ELF-1 (cell line): ENCODE data around the gene ATP6V0D1.
A peak's percentile ranks its signal among the peaks of the same experiment; 100 is the strongest.
"Not testable (repeated sequence)": the region's sequence is repeated elsewhere in the genome, so short reads cannot be mapped to it uniquely, and the experiment has no call there.

Source experiments
- DNase-seq: peaks from one replicate; pipeline ENCODE4 v3.0.0-alpha.2; 2016; ENCODE audit warnings: low read depth, low spot score

The ATP6V0D1 gene

DNA sequence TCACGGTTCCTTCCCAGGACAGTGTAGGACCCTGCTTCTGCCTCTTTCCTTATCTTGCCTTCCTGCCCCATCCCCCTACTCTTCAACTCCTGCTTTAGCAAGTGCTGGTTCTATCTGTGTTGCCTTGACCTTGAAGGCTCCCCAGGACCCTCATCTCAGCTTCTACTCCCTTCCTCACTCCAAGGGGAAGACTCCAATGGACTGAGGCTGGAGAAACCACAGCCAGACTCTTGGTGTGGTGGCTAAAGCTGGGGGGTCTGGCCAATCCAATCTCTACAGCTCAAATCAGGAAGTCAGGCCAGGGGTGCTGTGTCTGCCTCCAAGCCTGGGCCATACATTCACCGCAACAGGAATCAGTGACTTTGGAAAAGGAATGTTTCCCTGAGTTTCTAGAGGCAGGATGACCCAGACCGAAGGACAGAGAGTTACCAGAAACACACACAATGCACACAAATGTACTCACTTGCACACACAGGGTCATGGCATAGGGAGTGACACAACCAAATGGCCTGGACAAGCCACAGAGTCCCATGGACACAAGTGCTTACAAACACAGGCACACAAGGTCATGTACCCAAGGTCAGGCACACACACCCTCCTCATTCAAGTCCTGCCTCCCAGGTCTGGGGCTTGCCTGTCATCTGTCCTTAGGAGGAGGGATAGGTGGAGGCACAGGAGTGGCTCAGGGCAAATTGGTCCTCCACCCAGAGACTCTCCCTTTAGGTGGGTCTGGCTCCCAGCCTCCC, 51.7 kb downstream of the ATP6V0D1 start:
- no peak for DNase-seq

DNA sequence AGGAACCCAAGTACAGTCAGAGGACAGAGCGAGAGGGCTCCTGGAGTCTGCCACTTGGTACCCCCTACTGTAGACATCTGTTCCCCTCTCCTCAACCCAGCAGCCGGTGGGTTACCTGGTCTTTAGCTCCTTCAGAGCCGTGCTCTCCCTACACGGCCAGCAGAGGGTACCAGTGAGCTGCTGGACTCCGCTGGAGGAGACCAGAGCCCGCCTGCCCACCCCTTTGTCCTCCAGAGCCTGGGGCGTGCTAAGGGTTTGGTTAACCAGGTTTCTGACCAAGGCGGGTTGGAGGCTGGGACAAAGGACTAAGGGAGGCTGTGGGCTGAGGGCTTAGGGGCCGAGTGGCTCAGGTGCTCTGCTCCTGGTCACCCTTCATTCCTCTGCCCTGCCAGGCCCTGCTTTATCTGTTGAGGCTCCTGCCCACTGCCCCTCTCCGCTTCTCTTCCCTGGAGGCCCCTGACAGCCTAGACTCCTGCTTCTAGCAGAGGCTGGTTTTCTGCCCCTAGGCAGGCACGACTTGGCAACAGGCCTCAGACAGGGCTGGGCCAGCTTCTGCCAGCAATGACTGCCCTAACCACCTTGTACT, 52.7 kb downstream of the ATP6V0D1 start:
- DNase-seq = peak; percentile 92

DNA sequence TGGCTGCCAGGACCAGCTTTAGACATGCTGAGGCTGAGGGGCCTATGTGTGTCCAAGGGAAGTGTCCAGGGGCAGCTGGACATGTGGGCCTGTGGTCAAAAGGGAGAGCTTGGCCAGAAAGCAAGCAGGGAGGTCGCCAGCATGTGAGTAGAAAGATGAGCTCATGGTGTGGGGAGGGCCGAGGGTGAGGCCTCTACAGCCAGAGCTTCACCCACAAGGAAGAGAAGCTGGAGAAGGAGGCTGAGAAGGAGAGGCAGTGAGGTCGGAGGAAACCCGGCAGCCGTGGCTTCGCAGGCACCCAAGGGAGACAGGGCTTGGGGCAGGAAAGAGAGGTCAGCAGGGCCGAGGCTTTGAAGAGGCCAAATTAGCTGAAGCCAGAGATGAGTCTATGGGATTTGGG, 54.0 kb downstream of the ATP6V0D1 start:
- no peak for DNase-seq

DNA sequence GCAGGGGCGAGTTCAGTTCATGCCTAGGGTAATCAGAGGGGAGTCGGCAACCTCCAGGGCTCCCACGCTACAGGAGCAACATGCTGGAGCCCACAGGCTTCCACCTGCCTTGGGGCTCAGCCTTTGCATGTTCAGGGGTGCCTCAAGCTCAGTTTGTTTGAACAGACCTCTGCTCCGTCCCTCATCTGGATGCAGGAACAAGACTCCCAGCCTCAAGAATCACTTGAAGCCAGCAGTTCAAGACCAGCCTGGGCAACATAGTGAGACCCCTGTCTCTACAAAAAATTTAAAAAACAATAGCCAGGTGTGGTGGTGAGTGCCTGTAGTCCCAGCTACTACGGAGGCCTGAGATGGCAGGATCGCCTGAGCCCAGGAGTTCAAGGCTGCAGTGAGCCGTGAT, 54.9 kb downstream of the ATP6V0D1 start:
- DNase-seq = no peak

DNA sequence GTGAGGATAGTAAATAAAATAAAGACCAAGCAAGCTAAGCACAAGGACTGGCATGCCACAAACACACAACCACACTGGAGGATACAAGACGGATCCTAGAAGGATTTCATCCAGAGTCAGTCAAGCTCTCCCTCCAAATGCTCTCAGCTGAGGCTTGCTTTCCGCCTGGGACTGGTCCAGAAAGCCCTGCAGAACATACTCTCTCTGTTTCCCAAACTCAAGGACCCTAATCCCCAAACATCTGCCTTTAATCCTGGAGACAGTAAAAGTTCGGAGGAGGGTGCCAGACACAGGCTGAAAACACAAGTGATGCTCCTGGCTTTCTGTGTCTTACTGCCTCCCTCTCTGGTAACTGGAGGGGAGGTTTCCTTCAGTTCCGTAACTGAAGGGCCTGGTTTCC, 55.4 kb downstream of the ATP6V0D1 start:
- DNase-seq = peak; percentile 23

DNA sequence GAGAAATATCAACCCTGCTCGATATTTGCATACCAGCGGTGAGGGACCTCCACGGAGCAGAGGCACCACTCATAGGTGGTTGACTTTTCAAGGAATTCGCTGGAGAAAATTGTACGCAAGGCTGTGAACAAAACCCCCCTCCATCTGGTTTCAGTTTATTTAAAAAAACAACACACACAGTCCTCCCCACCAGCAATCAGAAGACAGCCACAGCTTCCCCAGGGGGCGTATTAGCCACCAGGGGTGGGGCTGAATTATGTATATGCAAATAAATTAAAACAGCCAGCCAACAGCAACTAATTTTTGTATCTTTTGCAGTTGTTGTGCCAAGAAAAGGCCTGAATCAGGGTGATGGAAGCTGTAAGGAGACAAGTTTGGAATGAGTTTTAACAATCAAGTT, 55.9 kb downstream of the ATP6V0D1 start:
- no peak for DNase-seq

DNA sequence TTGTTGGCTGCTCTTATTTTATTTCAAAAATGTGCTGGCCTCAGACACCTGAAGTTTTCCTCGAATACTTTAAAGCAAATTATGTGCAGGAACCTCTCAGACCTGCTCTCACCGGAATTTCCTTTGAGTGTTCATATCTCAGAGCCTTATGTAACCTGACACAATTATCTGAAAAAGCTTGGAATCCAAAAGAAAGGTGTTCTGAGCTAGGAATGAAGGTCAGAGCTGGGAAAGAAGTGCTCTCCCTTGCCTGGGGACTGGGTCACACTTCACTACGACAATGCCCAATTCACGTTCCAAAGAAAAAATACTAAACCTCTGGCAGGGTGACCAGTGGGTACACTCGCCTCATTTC, 56.7 kb downstream of the ATP6V0D1 start:
- no peak for DNase-seq

DNA sequence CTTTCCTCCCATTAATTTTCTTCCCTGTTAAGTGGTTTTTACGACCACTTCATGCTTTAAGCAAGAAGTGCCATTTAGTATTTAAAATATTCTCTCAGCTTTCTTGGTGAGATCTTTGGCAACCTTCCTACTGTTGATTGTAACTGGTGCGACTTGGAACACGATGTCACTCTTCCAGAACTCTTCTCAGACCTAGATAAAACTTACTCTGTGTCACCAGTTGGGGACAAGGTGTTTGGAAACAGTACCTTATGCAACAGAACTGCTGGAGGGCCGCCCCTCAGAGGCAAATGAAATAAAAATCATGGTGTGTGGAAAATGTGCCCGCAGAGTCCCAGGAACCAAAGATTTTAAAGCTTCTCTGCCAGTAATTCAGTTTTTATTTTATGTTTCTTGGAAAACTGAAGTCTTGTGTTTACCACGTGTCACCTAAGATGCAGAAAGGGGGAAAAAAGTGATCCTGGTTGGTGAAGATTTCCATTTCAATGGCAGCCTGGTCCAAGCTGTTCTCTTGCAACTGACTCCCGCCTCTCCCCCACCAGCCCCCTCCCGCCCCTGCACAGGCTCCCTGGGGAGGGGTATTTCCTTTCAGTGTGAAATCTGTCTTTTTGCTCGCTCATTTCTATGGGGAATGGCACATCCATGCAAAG, 57.2 kb downstream of the ATP6V0D1 start:
- DNase-seq = peak; percentile 27

DNA sequence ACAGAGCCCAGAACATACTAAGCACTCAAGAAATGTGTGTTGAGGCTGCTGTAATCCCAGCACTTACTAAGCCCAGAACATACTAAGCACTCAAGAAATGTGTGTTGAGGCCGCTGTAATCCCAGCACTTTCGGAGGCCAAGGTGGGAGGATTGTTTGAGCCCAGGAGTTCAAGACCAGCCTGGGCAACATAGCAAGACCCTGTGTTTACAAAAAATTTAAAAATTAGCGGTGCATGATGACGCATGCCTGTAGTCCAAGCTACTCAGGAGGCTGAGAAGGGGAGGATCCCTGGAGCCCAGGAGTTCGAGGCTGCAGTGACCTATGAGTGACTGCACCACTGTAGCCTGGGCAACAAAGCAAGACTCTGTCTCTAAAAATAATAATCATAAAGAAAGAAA, 57.9 kb downstream of the ATP6V0D1 start:
- no peak for DNase-seq

DNA sequence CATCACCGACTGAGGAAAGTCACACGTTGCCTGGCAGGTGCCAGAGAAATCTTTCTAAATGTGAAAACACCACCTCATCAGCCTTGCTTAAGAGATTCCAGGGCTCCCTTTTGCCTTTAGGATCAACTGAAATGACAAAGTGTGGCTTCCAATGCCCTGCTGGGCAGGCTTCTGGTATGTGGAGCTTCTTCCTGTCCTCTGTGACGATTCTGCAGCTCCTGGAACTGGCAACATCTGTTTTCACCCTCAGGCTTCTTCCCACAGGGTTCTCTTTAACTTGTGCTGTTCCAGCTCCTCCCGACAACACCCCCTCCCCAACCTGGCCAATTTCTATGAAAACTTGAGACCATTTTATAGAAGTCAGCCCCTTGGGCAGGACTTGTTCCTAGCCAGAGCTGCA, 59.9 kb downstream of the ATP6V0D1 start:
- DNase-seq = peak; percentile 75

DNA sequence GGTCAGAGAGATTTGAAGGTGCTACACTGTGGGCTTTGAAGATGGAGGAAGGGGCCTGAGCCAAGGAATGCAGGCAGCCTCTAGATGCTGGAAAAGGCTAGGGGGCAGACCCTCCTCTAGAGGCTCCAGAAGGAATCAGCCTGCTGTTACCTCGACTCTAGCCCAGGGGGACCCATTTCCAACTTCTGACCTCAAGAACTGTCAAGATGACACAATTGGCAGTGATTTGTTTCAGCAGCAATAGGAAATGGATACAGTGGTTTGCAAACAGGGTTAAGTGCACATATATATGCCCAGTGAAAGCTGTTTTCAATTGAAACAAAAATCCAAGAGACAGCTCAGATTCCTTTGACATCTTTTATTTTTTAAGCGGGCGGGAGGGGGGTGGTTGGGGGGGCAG, 61.0 kb downstream of the ATP6V0D1 start:
- DNase-seq = peak; percentile 44

DNA sequence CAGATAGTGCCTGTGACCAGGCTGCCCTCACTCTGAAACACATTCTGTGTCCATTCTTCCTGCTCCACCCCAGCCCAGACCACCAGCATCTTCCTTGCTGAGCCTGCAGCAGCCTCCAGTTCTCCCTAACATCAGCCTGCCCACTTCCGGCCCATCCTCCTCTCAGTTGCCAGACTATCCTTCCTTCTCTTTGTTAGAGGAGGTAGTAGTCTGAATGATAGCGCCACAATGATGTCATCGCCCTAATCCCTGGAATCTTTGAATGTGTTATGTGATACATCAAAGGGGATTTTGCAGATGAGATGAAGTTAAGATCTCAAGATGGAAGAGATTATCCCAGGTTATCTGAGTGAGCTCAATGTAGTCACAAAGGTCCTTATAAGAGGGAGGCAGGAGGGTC, 61.5 kb downstream of the ATP6V0D1 start:
- DNase-seq = peak; percentile 31

DNA sequence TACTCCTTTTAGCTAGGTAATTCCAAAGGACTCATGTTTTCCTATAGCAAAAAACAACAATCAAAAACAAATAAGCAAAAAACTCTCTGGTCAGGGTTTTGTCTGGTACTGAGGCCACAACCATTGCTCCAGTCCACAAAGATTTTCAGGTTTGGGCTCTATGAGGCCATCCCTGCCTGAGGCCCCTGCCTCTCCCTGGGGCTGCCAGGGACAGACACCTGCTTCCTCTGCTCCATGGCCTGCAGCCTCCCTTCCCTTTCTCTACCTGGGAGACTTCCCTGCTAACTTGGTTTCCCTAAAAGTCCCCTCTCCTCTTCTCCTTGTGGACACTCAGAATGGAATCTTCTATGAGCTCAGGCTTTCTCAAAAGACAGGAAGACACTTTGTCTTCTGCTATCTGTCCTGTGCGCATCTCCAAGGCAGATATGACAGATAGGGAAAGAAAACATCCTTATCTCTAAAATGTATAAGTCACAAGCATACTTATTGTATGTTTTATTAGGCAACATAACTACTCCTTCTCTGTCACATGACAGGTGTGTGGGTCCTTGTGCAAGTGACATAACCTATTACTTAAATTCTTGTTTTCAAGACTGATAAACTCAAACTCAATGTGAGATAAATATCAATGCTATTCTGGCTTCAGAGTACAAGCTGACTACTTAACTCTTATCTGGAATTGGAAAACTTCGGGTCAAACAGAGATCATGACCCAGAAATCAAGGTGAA, 63.5 kb downstream of the ATP6V0D1 start:
- DNase-seq = no peak

DNA sequence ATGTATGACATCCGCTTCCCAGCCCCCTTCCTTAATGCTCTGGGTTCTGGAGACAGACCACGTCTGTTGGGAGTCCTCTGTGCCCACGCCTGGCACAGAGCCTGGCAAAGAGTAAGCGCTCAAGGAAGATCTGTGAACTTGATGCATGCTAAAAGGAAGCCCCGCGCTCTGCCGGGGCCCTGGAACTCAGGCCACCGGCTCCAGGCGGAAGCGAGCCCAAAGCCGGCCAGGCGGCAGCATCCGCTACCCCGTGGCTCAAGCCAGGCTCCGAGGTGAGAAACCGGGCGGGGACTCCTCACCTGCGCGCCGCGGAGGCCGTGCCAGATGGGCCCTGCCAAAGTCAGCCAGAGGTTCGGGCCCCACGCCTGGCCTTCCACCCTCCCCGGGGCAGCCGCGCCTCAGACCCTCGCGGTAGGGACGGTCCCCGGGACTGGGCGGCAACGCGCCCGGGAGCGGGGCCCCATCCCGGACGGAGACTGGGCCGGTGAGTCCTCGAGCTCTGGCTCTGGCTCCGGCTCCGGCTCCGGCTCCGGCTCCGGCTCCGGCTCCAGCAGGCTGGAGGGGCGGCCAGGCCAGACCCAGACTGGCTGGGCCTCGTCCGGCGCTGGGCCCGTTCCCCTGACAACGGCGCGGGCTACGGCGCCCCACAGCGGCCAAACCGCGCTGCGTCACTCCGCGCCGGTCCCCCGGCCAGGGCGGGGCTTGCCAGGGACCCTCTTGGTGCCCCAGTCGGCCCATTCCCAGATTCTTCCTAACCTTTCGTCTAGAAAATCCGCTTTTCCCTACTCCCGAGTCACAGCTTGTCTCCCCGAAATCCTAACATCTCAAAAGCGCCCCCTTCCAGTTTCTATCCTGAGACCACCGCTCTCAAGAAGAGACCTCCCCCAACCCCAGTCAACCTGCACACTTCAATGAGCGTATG, 64.8 kb downstream of the ATP6V0D1 start, which contains the start of gene ZDHHC1:
ZDHHC1 (minus strand) TSS at position 606 of the 922 bp plus-strand sequence. CDS start 8,702 bp downstream, outside the sequence.
- peak; percentile 82 for DNase-seq

DNA sequence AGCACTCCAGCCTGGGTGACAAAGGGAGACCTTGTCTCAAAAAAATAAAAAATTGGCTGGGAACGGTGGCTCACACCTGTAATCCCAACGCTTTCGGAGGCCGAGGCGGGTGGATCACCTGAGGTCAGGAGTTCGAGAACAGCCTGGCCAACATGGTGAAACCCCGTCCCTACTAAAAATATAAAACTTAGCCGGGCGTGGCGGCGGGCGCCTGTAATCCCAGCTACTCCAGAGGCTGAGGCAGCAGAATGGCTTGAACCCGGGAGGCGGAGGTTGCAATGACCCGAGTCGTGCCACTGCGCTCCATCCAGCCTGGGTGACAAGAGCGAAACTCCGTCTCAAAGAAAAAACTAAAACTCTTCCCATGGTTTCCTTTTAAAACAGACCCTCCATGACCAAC, 65.5 kb downstream of the ATP6V0D1 start:
- not testable (repeated sequence) for DNase-seq

DNA sequence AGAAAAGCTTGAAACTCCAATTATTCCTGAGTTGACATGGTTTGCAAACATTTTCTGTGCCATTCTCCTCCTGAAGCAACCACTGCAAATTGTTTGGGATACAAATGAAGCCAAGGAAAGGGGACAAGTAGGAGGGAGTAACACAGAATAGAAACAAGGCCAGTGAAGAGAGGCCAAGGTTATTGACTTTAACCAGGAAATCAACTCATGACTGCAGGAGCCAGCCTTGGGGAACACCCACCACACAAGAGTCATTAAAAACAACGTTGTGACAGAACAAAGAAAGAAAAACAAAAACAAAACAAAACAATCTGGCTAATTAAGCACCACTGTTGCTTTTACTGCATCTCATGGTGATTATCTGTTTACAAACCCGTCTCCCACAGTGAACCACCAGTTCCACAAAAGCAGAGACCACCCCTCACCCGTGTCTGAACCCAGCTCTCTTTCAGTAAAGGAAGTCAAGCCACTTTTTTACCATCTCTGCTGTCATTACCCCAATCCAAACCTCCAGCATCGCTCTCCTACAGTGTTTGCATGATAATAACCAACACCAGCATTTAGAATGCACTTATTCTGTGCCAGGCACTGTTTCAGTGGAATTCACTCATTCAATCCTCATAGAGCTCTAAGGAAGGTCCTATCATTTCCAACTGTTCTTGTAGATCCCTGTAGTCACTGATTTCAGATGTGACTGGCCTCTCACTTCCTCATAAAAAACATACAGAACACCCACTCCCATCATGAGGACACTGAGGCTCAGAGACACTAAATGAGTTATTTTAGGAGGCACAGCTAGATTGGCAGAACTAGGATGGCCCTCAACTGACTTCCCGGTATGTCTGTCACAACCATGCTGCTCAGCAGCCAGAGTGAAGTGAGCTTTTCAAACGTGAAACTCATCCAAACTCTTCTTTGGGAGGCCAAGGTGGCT, 66.7 kb downstream of the ATP6V0D1 start:
- no peak for DNase-seq

DNA sequence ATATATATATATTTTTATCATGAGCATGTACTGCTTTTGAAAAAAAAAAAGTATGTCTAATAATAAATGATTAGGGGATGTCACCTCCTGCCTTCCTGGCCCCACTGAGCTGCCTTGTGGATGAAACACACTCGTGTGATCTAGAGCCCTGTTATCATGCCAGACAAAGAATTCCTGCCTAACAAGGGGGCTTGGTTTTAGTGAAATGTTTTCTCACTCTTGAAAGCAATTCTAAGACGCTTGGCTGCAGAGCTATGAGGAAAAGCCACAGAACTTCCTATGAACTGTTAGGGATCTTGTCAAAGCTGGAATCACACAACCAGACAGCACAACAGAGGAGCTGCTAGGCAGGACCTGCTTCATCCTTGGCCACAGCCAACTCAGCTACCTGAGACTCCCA, 68.7 kb downstream of the ATP6V0D1 start:
- DNase-seq = no peak

DNA sequence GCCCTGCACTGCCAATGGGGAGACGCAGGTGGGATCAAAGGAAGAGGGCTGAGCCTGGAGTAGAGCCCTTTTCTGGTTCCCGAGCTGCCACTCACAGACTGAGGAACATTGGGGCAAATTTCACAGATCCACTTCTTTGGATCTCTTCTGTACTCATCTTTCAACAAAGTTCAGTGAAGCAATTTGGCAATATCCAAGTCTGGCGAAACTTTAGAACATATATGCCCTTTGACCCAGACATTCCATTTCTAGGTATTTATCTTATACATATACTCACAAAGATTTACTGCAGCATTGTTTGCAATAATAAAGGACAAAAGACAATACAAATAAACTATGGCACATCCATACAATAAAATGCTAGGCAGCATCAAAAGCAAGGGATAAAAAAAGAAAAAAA, 69.6 kb downstream of the ATP6V0D1 start:
- no peak for DNase-seq

DNA sequence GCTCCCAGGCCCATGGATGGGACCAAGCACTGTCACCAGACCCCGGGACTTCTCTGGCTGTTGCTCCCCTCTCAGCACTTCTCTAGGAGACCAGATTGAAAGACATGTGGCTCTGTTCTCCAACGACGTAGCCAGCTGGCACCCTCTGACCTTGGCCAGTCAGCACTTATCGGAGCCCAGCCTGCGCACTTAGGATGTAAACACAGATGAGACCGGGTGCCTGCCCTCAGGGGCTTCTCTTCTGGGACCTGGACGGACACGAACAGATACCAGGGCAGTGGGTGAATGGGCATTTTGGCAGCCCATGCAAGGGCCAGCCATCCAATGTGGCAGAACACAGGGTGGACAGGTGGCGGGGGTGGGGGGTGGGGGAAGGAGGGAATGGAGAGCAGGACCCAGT, 71.3 kb downstream of the ATP6V0D1 start:
- DNase-seq = no peak

DNA sequence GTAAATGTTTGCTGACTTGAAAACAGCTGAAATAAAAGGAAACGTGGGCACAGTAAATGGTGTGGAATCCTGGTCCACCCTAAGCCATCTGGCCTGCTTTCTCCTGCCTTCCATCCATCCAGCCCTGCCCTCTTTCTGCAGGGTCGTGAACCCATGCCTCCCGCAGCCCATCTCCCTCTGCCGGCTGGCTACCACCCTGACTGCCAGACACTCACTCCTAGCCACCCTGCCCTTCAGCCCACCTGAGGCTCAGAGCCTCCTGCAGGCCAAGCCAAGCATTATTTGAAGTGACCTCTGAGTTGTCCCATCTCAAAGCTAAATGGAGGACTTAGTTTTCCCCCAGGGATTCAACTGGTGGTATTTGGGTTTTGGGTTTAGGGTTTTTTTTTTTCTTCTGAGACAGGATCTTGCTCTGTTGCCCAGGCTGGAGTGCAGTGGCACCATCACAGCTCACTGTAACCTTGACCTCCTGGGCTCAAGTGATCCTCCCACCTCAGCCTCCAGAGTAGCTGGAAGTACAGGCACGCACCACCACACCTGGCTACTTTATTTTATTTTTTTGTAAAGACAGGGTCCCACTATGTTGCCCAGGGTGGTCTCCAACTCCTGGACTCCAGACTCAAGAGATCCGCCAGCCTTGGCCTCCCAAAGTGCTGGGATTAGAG, 73.0 kb downstream of the ATP6V0D1 start:
- no peak for DNase-seq
